H1 (cell line): Measurements from ENCODE around the gene C1RL. TPM values are rescaled to one million over a fixed set of nuclear protein-coding genes. Genes with fewer than 3 reads are reported as not detected.

ENCODE experiments used
- BRCA1 ChIP-seq: IDR thresholded peaks from 2 replicates; pipeline ENCODE4 v1.6.1; 2012; ENCODE audit warnings: low read depth, low read length, improper control_type of control experiment
- CBX8 ChIP-seq: fragments of 300-800, 300-1000 bp; sonication (generic); IDR thresholded peaks from 2 replicates; pipeline ENCODE4 v1.7.1; 2016; ENCODE audit warnings: low read depth, low read length, borderline replicate concordance
- HDAC2 ChIP-seq, 2 experiments: fragments of 300-600 bp in 1 of 2; sonication (generic) in 1 of 2; IDR thresholded peaks; 2 replicates each; pipeline ENCODE4 v1.6.1; 2011 to 2012; ENCODE audit warnings: low read depth in 2 of 2, low read length in 2 of 2, mild to moderate bottlenecking in 2 of 2, moderate library complexity in 2 of 2, borderline replicate concordance in 1 of 2, inconsistent platforms in 1 of 2
- PHF8 ChIP-seq: fragments of 200-600 bp; sonication (generic); conservative IDR thresholded peaks from 2 replicates; pipeline ENCODE4 v1.7.1; 2012; ENCODE audit warnings: low read depth, mild to moderate bottlenecking, inconsistent platforms, low read length, moderate library complexity
- SP4 ChIP-seq: IDR thresholded peaks from 2 replicates; pipeline ENCODE4 v1.6.1; 2012; ENCODE audit warnings: low read length, inconsistent platforms
- polyA plus RNA-seq, 7 experiments: library from polyadenylated mRNA; depleted of rRNA in 3 of 7; stranded (reverse) in 5 of 7; unstranded in 2 of 7; fragments of >200 nt in 5 of 7; fragments of 200-250 nt in 2 of 7; gene quantifications; 1 replicate in 5 of 7; 2 replicates in 1 of 7; 4 replicates in 1 of 7; pipeline versions ENCODE4 v1.2.1 to v1.2.3, GENCODE V29; 2011 to 2013; ENCODE audit warnings: missing spikeins in 2 of 7, mixed read lengths in 2 of 7
- total RNA-seq: library from RNA; stranded (reverse); fragmentation: NEBNext Ultra II Directional; extraction: Animal tissue kit (Norgen Biotek cat#: 25700); gene quantifications from 2 replicates; pipeline ENCODE4 v1.2.1, GENCODE V29; 2021
- TF ChIP-seq, protein P1 (sequence below): IDR thresholded peaks from 2 replicates; pipeline ENCODE4 v1.6.1; 2011; ENCODE audit warnings: low read length, improper control_type of control experiment

C1RL gene
- total and polyA plus RNA-seq, 2 of the 8 experiments (the other 6 are each of a cell fraction or from before 2014, with no cell fraction given) = 11.4 to 15.5 TPM

DNA sequence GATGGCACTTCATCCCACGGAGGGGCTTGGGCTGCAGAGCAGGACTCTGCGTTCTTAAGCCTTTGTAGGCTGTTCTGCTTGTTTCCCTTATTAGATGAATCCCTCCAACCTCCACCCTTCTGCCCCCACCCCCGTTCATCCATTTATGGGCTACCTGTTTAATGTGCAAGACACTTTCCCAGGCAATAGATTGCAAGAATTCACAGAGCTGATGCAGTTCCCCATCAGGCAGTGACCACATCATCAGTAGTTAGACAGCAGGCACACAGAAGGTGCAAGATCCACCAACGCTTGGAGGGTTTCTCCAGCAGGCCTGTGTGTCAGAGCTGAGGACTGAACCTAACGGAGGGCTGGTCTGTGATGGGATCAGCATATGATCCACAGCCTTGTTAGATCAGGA, 15.5 kb downstream of the C1RL start (continued):
- TF ChIP-seq HDAC2 (IDR thresholded peaks at IDR 0.05; ENCODE audit: borderline replicate concordance in 1 of 2, low read depth in 2 of 2, low read length in 2 of 2) = no peak
- TF ChIP-seq, protein P1, sequence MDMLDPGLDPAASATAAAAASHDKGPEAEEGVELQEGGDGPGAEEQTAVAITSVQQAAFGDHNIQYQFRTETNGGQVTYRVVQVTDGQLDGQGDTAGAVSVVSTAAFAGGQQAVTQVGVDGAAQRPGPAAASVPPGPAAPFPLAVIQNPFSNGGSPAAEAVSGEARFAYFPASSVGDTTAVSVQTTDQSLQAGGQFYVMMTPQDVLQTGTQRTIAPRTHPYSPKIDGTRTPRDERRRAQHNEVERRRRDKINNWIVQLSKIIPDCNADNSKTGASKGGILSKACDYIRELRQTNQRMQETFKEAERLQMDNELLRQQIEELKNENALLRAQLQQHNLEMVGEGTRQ = no peak
- no peak for TF ChIP-seq BRCA1
- no peak for TF ChIP-seq CBX8
- no peak for TF ChIP-seq SP4
- no peak for TF ChIP-seq PHF8
- TF ChIP-seq, all 59 proteins: peak for 0
